ENCODE data around the gene SLC12A9.

SLC12A9 gene

DNA sequence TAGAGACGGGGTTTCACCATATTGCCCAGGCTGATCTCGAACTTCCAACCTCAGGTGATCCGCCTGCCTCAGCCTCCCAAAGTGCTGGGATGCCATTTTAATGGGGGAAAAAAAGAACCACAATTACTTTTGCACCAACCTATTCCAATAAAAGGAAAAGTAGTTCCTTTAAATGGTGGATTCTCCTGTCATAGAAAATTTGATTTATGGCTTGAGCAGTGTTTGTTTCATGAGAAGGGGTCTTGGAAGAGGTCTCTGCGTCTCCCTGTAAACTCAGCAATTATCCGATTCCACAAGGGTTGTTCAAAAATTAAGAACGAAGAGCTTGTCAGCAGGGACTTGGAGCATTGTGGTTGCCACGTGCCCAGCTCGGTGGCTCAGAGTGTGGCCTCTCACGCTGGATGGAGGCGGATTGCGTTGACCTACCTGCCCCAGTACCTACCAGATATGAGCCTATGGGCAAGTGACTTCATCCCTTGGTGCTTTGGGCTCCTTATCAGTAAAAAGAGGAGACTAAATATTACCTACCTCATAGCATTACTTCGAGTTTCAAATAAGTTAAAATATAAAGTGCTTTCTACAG, 11.8 kb downstream of the SLC12A9 start:
- no peak for DNase-seq

DNA sequence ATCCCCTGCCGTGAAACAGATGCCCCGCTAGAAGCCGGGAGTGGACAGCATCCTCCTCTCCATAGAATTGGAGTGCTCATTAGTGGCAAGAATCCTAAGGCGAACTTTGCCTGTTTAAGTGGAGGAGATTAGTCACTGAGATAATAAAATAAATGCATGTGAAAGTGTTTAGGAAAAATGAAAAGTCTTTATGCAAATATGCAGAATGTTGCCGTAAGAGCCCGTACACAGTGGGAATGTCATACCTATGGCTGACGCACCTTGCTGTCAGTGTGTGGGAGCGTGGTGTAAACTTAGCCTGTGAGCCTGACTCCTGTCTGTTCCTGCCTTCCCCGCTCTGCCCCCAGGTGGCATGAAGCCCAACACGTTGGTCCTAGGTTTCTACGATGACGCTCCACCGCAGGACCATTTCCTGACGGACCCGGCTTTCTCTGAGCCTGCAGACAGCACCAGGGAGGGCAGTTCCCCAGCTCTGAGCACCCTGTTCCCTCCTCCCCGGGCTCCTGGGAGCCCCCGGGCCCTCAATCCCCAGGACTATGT, 12.9 kb downstream of the SLC12A9 start:
- DNase-seq, result no peak

DNA sequence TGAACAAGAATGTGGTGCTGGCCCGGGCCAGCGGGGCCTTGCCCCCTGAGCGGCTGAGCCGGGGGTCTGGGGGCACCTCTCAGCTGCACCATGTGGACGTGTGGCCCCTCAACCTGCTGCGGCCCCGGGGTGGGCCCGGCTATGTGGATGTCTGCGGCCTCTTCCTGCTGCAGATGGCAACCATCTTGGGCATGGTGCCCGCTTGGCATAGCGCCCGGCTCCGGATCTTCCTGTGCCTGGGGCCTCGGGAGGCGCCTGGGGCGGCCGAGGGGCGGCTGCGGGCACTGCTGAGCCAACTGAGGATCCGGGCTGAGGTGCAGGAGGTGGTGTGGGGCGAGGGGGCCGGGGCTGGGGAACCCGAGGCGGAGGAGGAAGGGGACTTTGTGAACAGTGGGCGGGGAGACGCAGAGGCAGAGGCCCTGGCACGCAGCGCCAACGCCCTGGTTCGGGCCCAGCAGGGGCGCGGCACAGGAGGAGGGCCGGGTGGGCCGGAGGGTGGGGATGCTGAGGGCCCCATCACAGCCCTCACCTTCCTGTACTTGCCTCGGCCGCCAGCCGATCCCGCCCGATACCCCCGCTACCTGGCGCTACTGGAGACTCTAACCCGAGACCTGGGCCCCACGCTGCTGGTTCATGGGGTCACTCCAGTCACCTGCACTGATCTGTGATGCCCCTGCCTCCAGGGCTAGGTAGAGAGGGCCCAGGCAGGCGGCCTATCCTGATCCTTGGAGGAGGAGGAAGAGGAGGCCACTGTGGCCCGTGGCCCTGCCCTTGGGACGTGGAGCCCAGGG, 13.6 kb downstream of the SLC12A9 start:
- no peak for DNase-seq

DNA sequence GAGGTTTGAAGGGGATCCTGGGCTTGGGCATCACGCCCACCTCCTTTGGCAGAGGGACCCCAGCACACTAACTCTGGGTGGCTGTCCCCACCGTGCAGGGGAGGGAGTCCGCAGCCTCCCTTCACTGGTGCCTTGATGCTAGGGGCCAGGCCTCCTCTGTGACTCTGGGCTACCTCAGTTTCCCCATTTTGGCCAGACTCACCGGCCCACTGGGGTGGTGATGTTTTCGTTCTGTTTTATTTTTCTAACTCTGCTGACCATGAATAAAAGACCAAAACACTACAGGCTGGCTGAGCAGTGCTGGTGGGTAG, 14.2 kb downstream of the SLC12A9 start:
- no peak for DNase-seq

DNA sequence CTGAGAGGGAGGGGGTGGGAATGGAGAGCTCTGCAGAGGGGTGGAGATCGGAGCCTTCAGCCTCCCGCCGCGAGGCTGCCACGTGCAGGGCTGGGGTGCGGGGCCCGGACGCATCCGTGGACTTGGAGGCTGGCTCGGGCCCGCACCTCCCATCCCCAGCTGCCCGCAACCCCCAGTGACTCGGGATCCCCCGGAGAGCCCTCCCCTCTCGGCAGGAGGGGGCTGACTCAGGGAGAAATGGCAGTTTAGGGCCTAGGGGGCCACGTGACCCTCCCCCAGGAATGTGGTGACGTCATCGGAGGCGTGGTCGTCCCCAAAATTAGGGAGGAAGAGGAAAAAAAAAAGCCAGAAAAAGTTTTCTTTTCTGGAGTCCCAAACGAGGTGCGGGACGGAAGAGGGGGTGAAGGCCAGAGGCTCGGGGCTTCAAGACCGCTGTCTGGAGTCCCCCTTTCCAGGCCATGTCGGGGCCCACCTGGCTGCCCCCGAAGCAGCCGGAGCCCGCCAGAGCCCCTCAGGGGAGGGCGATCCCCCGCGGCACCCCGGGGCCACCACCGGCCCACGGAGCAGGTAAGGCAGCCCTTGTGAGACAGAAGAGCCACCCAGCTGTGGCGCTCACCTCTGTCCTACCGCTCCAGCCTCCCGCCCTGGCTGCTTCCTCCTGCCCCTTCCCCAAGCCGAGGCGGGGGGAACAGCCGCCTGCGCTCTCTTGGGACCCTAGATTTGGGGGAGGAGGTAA, 14.7 kb downstream of the SLC12A9 start, which contains the start of gene TRIP6:
TRIP6 (plus strand) TSS at position 348 of the 736 bp plus-strand sequence; CDS start at position 459, 111 bp downstream.
- DNase-seq, result no peak

DNA sequence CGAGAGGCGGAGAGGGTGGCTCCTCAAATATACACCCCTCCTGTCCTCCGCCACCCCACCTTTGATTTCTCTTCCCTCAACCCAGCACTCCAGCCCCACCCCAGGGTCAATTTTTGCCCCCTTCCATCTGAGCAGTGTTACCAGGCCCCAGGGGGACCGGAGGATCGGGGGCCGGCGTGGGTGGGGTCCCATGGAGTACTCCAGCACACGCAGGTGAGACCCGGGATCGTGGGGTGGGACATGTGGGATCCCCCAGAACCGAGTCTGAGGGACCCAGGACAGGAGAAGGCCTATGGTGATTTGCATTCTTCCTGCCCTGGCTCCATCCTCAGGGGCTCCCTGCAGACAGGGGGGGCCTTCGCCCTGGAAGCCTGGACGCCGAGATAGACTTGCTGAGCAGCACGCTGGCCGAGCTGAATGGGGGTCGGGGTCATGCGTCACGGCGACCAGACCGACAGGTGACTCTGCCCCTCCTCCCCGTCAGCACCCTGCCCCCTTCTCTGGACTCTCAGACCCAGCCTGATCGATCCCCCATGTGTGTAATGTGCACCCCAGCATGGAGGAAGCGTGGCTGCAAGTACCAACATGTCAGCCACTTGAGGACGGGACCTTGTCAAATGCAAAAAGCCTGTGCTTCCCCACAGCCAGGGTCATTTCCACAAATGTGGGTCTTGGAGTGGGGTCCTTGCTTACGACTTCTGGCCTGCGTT, 15.4 kb downstream of the SLC12A9 start:
- DNase-seq, result no peak

DNA sequence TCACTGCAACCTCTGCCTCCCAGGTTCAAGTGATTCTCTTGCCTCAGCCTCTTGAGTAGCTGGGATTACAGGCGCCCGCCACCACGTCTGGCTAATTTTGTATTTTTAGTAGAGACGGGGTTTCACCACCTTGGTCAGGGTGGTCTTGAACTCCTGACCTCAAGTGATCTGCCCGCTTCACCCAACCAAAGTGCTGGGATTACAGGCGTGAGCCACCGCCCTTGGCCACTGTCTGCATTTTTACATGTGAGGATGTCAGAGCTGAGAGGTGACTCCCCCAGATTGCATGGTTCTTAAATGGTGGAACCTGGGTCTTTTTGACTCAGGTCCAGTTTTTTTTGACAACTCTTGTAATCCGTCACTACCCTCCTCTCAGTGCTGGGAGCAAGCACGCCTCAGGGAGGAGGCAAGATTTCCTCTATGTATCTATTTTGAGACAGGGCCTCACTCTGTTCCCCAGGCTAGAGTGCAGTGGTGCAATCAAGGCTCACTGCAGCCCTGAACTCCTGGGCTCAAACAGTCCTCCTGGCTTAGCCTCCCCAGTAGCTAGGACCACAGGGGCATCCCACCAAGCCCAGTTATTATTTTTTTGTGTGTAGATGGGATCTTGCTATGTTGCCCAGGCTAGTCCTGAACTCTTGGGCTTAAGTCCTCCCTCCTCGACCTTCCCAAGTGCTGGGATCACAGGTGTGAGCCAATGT, 21.2 kb downstream of the SLC12A9 start:
- DNase-seq, result no peak

DNA sequence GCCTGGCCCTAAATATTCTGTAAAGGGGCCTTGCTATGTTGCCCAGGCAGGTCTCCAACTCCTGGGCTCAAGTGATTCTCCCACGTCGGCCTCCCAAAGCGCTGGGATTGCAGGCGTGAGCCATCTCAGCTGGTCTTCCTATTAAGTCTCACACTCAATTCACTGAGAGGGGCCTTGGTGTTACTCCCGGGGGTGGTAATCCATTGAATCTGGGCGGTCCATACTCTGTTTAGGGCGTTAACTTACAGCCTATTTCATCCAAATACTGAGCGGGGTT, 21.7 kb downstream of the SLC12A9 start:
- DNase-seq, result no peak

DNA sequence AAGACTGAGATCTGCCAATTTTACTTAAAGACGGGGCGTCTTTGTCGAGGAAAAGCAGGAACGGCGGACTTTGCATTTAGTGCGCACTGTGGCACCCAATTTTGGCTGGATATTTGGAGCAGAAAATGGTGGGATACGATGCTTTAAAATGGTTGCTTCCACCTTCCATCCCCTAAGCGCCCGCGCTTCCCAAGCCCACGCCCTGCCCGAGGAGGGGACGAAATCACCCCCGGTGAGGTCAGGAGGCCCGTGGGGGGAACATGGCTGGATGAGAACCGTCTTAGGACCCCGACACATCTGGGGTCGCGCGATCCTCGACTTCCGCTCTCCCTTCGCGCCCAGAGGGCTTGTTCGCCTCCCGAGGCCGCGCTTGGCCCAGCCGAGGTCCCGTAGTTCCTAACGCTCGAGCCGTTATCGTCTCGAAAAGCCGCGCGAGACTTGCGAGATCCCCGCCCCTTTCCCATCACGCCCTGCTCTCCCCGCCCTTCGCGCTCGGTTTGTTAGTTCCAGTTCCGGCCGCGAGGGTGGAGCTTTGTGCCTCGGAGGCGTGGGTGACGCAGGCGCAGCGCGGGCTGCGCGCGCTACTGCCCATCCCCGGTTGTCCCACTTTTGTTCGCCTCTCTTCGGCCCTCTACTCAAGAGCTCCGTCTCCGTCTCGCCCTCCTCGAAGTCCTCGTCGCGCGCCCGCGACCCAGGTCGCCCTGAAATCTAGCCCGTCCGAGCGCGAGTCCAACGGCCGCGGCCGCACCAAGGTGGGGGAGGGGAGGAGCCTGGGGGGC, 22.3 kb downstream of the SLC12A9 start, which contains the start of gene SRRT:
SRRT (plus strand) TSS at position 527 of the 779 bp plus-strand sequence. CDS start 488 bp downstream, outside the sequence.
- peak; percentile 98 for DNase-seq

DNA sequence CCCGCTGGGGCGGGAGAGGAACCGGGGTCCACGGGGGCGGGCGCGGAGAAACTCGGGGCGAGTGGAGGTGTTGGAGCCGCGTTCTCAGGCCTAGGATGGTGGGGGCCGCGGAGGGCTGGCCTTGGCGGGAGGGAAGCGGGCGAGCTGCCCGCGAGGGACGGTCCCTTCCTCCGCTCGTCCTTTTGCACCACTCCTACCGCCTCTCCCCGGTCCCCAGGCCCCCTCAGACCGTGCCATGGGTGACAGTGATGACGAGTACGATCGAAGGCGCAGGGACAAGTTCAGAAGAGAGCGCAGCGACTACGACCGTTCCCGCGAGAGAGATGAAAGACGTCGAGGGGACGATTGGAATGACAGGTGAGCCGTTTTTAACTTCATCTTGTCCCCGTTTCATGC, 22.8 kb downstream of the SLC12A9 start:
- DNase-seq, result no peak

DNA sequence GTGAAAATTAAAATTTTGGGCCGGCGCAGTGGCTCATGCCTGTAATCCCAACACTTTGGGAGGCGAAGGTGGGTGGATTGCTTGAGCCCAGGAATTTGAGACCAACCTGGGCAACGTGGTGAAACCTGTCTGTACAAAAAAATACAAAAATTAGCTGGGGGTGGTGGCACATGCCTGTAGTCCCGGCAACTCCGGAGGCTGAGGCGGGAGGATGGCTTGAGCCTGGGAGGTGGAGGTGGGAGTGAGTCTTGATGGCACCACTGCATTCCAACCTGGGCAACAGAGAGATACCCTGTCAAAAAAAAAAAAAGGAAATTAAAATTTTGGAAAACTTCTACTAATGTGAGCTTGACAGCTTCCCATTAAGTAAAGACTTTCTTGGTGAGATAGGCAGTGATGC, 25.5 kb downstream of the SLC12A9 start:
- no peak for DNase-seq

DNA sequence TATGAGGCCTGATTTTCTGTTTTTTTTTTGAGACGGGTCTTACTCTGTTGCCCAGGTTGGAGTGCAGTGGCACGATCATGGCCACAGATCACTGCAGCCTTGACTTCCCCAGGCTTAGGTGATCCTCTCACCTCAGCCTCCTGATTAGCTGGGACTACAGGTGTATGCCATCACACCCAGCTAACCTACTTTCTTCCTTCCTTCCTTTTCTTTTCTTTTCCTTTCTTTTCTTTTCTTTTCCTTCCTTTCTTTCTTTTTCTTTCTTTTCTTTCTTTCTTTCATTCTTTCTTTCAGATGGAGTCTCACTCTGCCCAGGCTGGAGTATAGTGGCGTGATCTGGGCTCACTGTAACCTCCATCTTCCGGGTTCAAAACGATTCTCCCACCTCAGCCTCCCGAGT, 26.2 kb downstream of the SLC12A9 start:
- no peak for DNase-seq

DNA sequence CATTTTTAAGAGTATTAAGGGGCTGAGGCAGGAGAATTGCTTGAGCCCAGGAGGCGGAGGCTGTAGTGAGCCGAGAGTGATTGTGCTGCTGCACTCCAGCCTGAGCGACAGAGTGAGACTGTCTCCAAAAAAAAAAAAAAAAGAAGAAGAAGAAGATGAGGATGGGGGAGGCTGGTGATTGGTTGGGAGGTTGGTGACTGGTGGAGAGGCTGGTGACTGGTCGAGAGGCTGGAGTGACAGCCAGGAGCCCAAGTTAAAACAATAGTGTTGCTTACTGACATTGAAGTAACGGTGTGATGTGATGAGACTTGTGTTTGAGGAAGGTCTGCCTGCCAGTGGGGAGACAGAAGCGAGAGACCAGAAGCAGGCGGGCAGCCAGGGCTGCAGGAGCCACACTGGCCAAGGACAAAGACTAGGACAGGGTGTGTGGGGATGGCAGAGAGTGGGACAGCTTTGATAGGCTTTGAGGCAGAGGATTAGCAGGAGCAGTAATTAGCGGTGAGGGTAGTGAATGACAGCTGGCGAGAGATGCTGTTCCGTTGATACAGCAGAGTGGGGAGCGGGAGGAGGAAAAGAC, 27.3 kb downstream of the SLC12A9 start:
- no peak for DNase-seq

DNA sequence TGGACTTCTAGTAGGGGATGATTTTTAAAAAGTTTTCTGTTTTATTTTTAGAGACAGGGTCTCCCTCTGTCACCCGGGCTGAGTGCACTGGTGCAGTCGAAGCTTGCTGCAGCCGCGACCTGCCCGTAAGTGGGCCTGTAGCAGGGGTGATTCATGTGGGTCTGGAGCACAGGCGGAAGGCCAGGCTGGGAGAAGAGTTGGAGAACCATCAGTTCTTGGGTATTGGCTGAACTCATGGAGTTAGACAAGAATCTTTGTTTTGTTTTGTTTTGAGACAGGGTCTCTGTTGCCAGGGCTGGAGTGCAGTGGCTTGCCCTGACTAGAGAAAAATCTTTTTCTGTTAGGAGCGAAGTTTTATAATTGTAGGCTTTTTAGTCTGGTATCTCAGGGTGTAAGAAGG, 28.1 kb downstream of the SLC12A9 start:
- no peak for DNase-seq

DNA sequence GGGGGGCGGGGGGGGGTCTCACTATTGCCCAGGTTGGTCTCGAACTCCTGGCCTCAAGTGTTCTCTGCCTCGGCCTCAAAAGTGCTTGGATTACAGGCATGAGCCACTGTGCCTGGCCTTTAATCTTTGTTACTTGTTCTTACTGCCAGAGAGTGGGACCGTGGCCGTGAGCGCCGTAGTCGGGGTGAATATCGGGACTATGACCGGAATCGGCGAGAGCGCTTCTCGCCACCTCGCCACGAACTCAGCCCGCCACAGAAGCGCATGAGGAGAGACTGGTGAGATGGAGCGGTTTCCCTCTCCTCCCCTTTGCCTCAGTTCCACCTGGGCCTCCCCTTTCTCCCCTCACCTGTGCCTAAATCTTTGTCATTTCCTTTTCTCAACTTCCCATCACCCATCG, 28.6 kb downstream of the SLC12A9 start:
- DNase-seq, result no peak

DNA sequence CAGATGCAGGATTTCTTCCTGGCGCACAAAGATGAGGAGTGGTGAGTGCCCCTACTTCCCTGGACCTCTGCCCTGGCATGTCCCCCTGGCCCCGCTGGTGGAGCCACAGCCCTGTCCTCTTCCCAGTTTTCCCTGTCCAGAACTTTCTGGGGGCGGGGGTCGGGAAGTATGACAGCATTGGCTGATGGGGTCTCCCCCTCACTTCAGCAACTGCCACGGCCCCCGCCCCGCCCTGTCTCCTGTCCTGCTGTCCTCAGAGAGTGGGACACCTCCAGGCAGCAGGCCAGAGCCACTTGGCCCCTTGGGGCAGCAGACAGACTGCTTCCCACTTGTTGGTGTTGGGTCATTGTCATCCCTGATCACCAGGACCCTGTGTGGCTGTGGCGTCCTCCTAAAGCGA, 29.7 kb downstream of the SLC12A9 start:
- DNase-seq, result no peak

DNA sequence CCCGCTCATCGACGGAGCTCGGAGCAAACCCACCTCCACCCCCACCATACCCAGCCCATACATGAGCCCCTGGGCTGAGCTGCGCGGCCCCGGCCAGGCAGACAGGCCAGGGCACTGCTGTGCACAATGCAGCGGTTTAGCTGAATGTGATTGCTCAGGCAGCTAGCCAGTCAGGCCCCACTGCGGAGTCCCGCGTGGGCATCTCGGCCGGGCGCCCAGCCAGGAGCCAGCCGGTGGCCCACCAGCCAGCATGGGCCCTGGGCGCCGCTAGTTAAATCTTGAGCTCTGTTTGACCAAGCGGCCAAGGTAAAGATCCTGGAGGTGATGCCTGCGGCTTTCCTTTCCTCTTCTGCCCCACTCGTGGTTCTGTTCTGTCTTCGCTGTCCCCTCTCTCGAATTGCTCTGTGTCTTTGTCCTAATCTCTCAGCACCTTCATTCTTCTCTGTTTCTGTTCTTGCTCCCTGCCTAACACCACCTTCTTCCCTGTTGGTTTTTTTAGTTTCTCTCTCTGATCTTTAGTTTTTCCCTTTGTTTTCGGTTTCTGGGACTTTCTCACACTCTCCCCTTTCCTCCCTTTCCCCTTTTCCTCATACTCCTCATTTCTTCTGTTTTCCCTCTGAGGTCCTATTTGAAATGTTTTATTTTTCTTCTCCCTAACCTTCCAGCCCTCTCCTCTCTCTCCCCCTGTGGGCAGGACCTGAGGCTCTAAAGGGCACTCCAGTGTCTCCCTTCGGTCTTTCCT, 30.4 kb downstream of the SLC12A9 start:
- no peak for DNase-seq

DNA sequence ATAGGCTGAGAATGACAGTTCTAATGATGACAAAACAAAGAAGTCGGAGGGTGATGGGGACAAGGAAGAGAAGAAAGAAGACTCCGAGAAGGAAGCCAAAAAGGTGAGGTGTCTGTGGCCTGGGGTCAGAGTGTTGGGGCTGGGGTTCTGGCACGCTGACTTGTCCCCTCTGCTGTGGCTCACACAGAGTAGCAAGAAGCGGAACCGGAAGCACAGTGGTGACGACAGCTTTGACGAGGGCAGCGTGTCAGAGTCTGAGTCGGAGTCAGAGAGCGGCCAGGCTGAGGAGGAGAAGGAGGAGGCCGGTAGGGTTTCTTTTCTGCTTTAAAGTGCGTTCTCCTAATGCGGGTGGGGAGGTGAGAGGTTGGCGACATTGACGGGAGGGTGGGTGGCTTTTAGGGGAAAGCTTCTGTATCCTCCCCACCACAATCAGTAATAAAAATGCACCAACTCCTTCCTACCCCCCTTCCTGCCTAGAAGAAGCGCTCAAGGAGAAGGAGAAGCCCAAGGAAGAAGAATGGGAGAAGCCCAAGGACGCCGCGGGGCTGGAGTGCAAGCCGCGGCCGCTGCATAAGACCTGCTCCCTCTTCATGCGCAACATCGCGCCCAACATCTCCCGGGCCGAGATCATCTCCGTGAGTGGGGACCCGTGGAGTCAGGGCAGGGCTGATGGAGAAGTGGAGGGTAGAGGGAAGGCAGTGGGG, 32.4 kb downstream of the SLC12A9 start:
- DNase-seq, result peak; percentile 48

DNA sequence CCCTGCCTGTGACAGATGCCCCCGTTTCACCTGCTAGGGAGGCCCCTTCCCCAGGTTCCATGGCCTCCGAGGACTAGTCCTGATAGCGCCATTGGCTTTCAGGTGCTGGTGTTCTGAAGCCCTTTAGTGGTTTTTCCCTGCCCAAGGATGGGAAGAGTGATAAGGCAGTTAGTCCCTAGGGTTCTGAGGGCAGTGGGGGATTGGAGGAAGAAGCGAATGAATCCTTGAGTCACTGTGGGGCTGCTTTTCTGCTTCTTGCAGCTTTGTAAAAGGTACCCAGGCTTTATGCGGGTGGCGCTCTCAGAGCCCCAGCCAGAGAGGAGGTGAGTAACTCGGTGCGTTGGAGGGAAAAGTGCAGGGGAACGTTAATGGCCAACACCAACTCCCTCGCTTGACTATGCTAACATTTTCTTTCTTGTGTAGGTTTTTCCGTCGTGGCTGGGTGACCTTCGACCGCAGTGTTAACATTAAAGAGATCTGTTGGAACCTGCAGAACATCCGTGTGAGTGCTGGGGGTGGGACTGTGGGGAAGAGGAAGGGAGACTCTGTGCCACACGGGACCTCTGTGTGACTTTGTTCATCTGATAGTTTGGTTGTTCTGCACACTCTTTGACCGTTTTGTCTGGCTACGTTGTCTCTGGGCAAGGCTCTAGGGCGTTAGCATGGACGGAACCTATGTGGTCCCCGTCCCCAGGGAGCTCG, 33.1 kb downstream of the SLC12A9 start:
- DNase-seq, result no peak
